Brain pericyte (primary cell): ENCODE data around the gene SLC22A1.
"Not testable (repeated sequence)": the region's sequence is repeated elsewhere in the genome, so short reads cannot be mapped to it uniquely, and the experiment has no call there.

Experiments
- DNase-seq: peaks from one replicate; pipeline ENCODE4 v3.0.0-alpha.2; 2012; ENCODE audit warnings: low read depth, low spot score

The SLC22A1 gene

DNA sequence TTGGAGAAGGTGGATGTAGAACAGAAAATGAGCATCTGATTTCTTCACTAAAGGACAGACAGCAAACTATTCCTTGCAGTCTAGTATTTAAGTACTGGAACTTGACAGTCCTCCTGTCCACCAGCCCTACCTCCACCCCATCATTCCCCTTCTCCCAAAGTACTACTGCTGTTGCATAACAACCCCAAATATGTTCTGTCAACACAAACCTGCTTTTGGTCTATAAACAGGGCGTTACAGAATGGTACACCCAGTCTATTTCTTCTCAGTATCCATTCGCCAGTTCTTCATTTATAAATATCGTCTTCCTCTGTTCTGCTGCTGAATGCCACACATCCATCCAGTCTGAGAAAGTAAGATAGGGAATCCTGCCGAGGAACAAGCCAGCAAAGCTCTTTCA, 27.7 kb upstream of the SLC22A1 start:
- no peak for DNase-seq

DNA sequence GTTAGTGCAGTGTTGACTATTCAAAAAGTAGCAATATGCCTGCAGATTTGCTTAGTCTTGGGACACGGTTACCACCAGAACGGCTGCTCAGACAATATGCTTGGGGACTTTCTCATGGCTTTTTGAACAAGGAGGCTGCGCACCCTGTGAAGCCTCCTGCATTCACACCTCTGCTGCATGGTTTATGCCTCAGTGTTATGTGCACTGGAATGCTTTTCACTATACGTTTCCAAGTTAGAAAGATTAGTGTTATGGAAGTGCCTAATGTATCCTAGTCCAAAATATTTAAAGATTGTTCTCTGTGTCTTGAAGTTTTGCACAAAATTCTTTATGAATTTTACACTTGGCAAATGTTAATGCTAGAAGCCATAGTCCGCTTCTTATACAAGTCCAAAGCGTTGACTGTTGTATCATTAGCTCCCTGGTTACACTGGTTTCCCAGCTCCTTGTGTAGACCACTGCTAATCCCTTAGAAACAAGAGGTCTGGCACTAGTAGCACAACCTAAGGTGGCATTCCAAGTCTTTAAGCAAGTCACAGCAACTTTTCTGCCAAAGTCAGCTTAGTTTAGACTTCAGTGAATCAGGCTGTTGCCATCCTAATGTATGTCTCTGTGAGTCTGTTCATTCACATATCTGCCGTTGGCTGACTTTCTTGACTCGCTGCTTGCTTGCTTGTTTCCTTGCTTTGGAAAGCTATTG, 26.3 kb upstream of the SLC22A1 start:
- DNase-seq, result no peak

DNA sequence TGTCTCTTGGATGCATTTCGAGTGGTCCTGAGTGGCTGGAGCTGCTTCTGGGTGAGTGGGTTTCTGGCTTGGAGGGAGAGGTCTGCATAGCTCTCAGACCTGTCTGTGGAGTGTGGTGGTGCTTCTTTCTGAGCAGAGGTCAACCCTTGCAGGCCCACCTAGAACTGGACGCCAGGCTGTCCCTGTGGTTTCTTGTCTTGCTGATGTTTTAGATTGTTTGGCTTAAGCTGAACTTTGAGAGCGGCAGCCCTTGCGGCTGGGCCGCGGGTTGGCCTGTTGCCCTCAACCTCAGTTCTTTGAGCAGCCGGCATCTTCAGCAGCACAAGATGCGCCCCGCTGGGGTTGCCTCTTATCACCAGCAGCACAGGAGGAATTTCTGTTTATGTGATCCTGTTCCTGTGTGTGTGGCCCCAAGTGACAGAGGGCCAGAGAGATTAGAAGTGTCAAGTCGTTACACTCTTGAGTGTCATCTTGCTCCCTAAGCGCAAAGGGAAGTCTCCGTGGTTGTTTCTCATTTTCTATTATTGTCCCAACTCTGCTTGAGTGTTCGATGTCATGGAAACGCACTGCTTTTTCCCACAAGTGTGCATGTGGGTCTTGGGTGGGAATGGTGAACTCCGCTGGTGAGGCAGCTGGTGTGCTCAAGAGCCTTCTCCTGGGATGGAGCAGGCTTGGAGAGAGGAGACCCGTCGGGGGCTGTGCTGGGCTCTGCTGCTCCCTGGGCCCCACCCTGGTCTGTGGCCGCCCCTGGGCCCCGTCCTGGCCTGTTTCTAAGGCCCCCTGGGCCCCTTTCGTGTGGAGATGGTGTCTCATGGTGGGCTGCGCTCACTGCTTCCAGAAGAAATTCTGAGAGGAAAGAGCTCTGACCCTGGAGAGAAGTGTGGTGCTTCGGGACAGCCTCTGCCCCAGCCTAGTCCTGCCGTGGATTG, 20.1 kb upstream of the SLC22A1 start:
- no peak for DNase-seq

DNA sequence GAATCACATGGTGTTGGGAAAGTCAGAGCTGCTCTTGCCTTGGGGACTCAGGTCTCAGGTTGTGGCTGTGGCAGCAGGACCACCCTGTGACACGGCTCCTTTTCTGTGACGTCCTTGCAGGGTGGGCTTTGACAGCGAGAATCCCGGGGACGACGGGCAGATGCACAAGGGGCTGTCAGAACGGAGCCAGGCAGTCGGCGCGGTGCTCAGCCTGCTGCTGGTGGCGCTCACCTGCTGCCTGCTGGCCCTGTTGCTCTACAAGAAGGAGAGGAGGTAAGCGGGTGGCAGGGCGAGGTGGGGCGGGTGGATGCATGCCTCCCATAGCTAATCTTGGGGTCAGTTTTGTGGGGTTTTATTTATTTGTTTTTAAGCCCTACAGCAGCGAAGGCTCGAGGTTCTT, 19.2 kb upstream of the SLC22A1 start:
- DNase-seq, result no peak

- no peak for DNase-seq
Measured at GRCh38 chr6:160102956-160103824, 18.4 kb upstream of the SLC22A1 start.

- no peak for DNase-seq
Measured at GRCh38 chr6:160103825-160104100, 17.9 kb upstream of the SLC22A1 start.

DNA sequence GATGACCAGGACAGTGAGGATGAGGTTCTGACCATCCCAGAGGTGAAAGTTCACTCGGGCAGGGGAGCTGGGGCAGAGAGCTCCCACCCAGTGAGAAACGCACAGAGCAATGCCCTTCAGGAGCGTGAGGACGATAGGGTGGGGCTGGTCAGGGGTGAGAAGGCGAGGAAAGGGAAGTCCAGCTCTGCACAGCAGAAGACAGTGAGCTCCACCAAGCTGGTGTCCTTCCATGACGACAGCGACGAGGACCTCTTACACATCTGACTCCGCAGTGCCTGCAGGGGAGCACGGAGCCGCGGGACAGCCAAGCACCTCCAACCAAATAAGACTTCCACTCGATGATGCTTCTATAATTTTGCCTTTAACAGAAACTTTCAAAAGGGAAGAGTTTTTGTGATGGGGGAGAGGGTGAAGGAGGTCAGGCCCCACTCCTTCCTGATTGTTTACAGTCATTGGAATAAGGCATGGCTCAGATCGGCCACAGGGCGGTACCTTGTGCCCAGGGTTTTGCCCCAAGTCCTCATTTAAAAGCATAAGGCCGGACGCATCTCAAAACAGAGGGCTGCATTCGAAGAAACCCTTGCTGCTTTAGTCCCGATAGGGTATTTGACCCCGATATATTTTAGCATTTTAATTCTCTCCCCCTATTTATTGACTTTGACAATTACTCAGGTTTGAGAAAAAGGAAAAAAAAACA, 16.6 kb upstream of the SLC22A1 start:
- DNase-seq, result no peak

DNA sequence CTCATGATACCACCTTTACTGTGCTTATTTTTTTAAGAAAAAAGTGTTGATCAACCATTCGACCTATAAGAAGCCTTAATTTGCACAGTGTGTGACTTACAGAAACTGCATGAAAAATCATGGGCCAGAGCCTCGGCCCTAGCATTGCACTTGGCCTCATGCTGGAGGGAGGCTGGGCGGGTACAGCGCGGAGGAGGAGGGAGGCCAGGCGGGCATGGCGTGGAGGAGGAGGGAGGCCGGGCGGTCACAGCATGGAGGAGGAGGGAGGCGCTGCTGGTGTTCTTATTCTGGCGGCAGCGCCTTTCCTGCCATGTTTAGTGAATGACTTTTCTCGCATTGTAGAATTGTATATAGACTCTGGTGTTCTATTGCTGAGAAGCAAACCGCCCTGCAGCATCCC, 15.6 kb upstream of the SLC22A1 start:
- no peak for DNase-seq

- no peak for DNase-seq
Measured at GRCh38 chr6:160106701-160107100, 14.9 kb upstream of the SLC22A1 start.

- no peak for DNase-seq
Measured at GRCh38 chr6:160108077-160108476, 13.5 kb upstream of the SLC22A1 start.

DNA sequence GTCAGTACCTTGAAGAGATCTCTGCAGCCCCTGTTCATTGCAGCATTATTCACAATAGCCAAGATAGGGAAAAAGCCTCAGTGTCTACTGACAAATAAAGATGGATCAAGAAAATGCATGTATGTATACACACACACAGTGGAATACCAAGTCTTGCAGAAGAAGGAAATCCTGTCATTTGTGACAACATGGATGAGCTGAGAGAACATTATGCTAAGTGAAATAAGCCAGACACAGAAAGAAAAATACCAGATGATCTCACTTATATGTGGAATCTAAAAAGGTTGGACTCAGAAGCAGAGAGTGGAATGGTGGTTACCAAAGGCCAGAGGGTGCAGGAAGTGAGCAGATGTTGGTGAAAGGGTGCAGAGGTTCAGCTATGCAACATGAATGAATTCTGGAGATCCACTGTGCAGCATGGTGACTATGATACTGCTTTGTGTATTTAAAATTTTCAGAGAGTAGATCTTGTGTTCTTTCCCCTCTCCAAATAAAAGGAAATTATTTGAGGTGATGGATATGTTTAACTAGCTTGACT, 11.0 kb upstream of the SLC22A1 start:
- DNase-seq, result no peak

- DNase-seq, result no peak
Measured at GRCh38 chr6:160111806-160112205, 9.8 kb upstream of the SLC22A1 start.

GRCh38 chr6:160112628-160113299, 8.9 kb upstream of the SLC22A1 start:
- DNase-seq, result no peak

- DNase-seq, result not testable (repeated sequence)
Measured at GRCh38 chr6:160114536-160114935, 7.1 kb upstream of the SLC22A1 start.

DNA sequence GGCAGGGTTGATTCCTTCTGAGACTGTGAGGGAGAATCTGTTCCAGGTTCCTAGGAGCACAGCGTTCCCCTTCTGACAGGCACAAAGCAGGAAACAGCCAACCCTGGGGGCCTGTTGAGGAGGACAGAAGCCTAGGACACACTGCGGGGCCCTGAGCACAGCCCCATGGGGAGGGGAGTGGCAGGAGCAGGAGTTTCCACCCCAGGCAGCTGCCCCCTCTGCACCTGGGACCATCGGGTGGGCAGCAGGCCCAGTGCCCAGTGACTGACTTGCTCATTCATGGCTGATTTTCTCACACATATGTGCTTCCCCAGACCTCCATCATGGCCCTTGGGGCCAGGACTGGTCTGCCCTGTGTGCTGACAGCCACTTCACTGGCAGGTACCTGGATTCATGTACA, 6.2 kb upstream of the SLC22A1 start:
- no peak for DNase-seq

DNA sequence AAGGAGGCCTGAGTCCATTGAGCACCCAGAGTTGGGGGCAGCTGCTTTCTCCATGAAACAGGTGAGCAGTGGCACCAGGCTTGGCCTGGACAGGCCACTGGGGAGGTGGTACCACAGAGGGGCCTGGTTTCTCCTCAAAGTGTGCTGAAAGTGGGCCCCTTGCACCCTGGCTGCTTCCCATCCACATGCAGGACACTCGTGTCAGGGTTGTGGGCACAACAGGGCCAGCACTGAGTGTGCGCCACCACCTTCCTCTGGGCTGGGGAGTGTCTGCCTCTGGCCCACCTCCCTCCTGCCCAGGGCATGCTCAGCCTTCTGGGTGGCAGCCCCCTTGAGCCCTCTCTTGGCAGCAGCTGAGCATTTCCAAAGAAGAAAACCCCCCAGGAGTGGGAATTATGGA, 5.2 kb upstream of the SLC22A1 start:
- no peak for DNase-seq

DNA sequence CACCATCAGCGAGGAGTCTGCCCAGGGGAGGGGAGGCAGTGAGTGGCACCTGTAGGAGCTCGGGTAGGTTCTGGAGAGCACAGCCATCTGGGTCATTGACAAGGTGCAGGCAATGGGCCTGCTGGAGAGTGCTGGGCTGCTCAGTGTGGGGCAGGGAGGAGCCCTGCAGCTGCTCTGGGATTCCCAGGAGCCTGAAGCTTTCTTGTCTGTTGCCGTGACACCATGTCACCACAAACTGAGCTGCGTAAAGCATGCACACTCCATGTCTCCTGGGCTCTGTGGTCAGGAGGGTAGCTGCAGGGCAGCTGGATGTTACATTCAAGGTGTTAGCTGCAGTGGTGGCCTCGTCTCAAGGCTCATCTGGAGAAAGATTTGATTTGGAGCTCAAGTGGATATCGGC, 4.5 kb upstream of the SLC22A1 start:
- DNase-seq, result no peak

DNA sequence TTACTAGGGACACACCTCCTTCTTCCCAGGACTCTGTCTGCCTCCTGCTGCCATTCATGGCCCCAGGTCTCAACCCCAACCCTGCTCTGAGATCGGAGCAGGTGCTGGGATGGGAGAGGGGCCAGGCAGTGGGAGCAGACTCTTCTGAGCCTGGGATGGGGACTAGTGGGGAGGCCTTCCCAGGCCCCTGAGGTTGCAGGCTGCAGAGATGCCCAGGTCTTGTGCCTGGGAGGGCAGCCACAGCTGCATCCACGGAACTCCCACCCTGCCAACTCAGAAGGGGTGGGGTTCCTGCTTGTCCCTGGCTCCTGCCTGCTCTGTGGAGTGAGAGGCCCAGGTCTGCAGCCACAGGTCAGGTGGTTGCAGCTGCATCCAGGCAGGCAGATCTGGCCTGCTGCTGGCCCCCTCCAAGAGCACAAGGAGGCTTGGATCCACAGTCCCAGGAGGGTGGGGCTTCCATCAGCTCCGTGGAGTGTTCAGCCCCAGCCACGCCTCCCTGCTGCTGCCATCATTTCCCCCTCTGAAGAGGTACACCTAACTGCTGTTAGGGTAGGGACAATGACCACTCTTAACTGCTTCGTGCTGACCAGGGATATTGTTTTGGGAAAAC, 2.9 kb upstream of the SLC22A1 start:
- DNase-seq, result no peak

DNA sequence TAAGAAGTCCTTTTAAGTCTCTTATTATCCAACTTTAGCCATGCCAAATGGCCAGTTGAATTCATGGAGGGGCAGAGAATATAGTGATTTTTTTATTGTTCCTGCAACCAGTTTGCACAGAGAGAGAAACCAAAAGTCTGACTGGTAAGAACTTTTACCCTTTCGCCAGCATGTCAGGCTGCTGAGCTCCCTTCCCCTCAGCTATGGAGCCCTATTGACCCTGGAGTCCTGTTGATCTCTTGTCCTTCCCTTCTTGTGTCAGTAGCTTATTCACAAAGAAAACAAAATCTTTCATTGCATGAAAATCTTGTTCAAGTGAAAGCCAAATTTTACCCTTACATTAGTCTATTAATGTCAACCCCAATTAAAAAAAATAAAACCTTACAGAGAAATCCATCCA, 1.5 kb upstream of the SLC22A1 start:
- DNase-seq, result no peak

- DNase-seq, result no peak
Measured at GRCh38 chr6:160121981-160122380, 366 bp downstream of the SLC22A1 start.
